T-cell (primary cell): ENCODE measurements around the gene GALNT10. TPM values are rescaled to one million over a fixed set of nuclear protein-coding genes. Genes with fewer than 3 reads are reported as not detected.

Experiments
- ATAC-seq, 4 experiments: fragments of 200-7000 bp in 3 of 4; fragments of 150-1000 bp in 1 of 4; cut with Tn5 transposase; replicated peaks in 1 of 4; 1 replicate in 3 of 4; 2 replicates in 1 of 4; pipeline ENCODE4 v1.10.0; 2021; ENCODE audit warnings: moderate library complexity in 3 of 4, mild to moderate bottlenecking in 2 of 4, moderate number of reproducible peaks in 1 of 4
- CTCF ChIA-PET, 2 donors: fragments of 300-600 bp; sonication (Branson Sonifier 250); formaldehyde crosslinking; loops; one replicate each; lab custom pipeline; 2022; ENCODE audit warnings: antibody characterized with exemption in 2 of 2; lab: Charles Lee
- POLR2A ChIA-PET, 2 donors: fragments of 300-600 bp; sonication (Branson Sonifier 250); formaldehyde crosslinking; loops; one replicate each; lab custom pipeline; 2022; ENCODE audit warnings: antibody characterized with exemption in 2 of 2; lab: Charles Lee
- DNase-seq, 35 experiments: peaks; one replicate each; pipeline versions ENCODE4 v3.0.0 to v3.0.0-alpha.2; 2013 to 2023
- H3K27ac ChIP-seq: one replicate; pipeline ENCODE4 v1.5.1; 2013; ENCODE audit warnings: low read length
- H3K27me3 ChIP-seq, 2 experiments: replicated peaks in 1 of 2; 1 replicate in 1 of 2; 2 replicates in 1 of 2; pipeline versions ENCODE4 v1.6.1 to v1.7.0; 2013; ENCODE audit warnings: low read length in 1 of 2, mixed read lengths in 1 of 2; ENCODE audit not compliant: control insufficient read depth in 2 of 2, insufficient read depth in 2 of 2; ENCODE audit errors: extremely low read depth in 1 of 2
- H3K36me3 ChIP-seq, 2 donors: 1 replicate in 1 of 2; 2 replicates in 1 of 2; pipeline versions ENCODE4 v1.6.1 to v1.7.0; 2013; ENCODE audit warnings: low read length in 1 of 2; ENCODE audit not compliant: control insufficient read depth in 2 of 2, insufficient read depth in 1 of 2; ENCODE audit errors: extremely low read depth in 1 of 2
- H3K4me1 ChIP-seq, 2 experiments: 1 replicate in 1 of 2; 2 replicates in 1 of 2; pipeline versions ENCODE4 v1.6.1 to v1.7.0; 2013; ENCODE audit warnings: low read length in 2 of 2, mixed read lengths in 1 of 2; ENCODE audit not compliant: insufficient read depth in 2 of 2, control insufficient read depth in 1 of 2; ENCODE audit errors: extremely low read depth in 1 of 2
- H3K4me3 ChIP-seq, 2 donors: 1 replicate in 1 of 2; 2 replicates in 1 of 2; pipeline versions ENCODE4 v1.5.1 to v1.7.0; 2013; ENCODE audit warnings: mild to moderate bottlenecking in 2 of 2, low read length in 1 of 2, moderate library complexity in 1 of 2; ENCODE audit not compliant: control insufficient read depth in 1 of 2; ENCODE audit errors: extremely low read depth in 1 of 2
- H3K9me3 ChIP-seq: 2 replicates; pipeline ENCODE4 v1.7.0; 2013
- H3K27ac Mint-ChIP-seq, 2 donors: one replicate each; pipeline ENCODE4 v1.8.0; 2020 to 2021; ENCODE audit warnings: mild to moderate bottlenecking in 2 of 2, mixed read lengths in 2 of 2
- H3K27me3 Mint-ChIP-seq, 2 donors: one replicate each; pipeline ENCODE4 v1.8.0; 2021 to 2022; ENCODE audit warnings: mixed read lengths in 2 of 2
- H3K36me3 Mint-ChIP-seq: one replicate; pipeline ENCODE4 v1.8.0; 2021; ENCODE audit warnings: mixed read lengths
- H3K4me1 Mint-ChIP-seq, 3 donors: one replicate each; pipeline ENCODE4 v1.8.0; 2020 to 2022; ENCODE audit warnings: mixed read lengths in 3 of 3, mild to moderate bottlenecking in 1 of 3
- H3K4me3 Mint-ChIP-seq, 3 donors: one replicate each; pipeline ENCODE4 v1.8.0; 2020 to 2022; ENCODE audit warnings: mild to moderate bottlenecking in 3 of 3, mixed read lengths in 3 of 3, moderate library complexity in 3 of 3
- H3K9me3 Mint-ChIP-seq, 3 donors: one replicate each; pipeline ENCODE4 v1.8.0; 2020 to 2022; ENCODE audit warnings: mixed read lengths in 3 of 3
- WGBS: methylation state at CpG from one replicate; pipeline ENCODE4 v1.1.5; 2013; ENCODE audit warnings: missing lambda C conversion rate; ENCODE audit not compliant: insufficient coverage; 5-methylcytosine and 5-hydroxymethylcytosine counted together
- total RNA-seq, 35 experiments: library from RNA in 6 of 35; stranded (reverse) in 6 of 35; fragments of 120-200 nt in 1 of 35; gene quantifications; one replicate each; pipeline versions ENCODE4 v1.2.1 to v1.2.4 and lab custom pipeline; 2013 to 2026

The GALNT10 gene
- total RNA-seq, 5 donors from 2014 or later (not counting 1 experiment from before 2014, with no cell fraction given) = 26.9 to 62.7 (median 40.8) TPM

- 100% methylated on average over 1 of the region's 1 CpG for WGBS
- H3K36me3 Mint-ChIP-seq = peaks cover 21% of the 10 kb centered on the region
- Histone ChIP-seq H3K4me1 (peaks cover 0 to 4% of the 10 kb centered on the region in 2 experiments), H3K36me3 (peaks cover 0 to 5% of the 10 kb centered on the region in 2 donors), H3K27me3 (no peaks in the 10 kb centered on the region), H3K9me3 (no peaks in the 10 kb centered on the region), H3K27ac (no peak overlapping the region), H3K4me3 (no peak overlapping the region)
- no peak for DNase-seq
- H3K4me1 Mint-ChIP-seq = peaks cover 2 to 10% (median 9%) of the 10 kb centered on the region in 3 donors
- no peaks in the 10 kb centered on the region for H3K27me3 Mint-ChIP-seq
- H3K27ac Mint-ChIP-seq = no peak overlapping the region
- CTCF ChIA-PET = no interaction called here
- no peak overlapping the region for H3K4me3 Mint-ChIP-seq
- peaks cover 0 to 2% (median 0%) of the 10 kb centered on the region in 3 donors for H3K9me3 Mint-ChIP-seq
- POLR2A ChIA-PET = no interaction called here
- no peak for ATAC-seq
Observed at GRCh38 chr5:154429341-154429740, 238.8 kb downstream of the GALNT10 start.

DNA sequence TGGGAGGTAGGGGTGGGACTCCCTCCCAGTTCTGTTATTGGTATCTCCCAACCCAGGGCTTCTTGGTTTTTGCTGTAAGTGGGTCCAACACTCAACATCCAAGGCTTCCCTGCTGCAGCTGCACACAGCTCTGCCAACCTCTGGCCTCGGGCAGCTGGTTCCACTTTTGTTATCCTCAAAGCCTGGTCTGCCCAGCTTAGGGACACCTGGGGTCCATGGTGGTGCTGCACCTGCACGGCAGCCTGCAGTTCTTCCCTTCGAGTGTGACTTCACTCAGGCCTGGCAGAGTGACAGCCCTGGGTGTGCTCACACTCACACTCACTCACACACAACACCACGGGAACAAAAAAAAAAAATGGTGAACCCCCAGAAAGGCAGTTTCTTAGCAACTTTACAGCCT is 239.9 kb downstream of the GALNT10 start:
- Mint-ChIP-seq H3K36me3 (peaks cover 20% of the 10 kb centered on the region), H3K4me1 (peaks cover 0 to 7% (median 2%) of the 10 kb centered on the region in 3 donors), H3K9me3 (peaks cover 0 to 2% (median 0%) of the 10 kb centered on the region in 3 donors), H3K27me3 (no peaks in the 10 kb centered on the region), H3K27ac (no peak overlapping the region), H3K4me3 (no peak overlapping the region)
- H3K4me1 ChIP-seq = peaks cover 0 to 4% of the 10 kb centered on the region in 2 experiments
- H3K9me3 ChIP-seq = no peaks in the 10 kb centered on the region
- 71% methylated on average over 3 of the region's 4 CpGs for WGBS
- H3K4me3 ChIP-seq = no peak overlapping the region
- no peaks in the 10 kb centered on the region for H3K27me3 ChIP-seq
- ChIA-PET POLR2A (no interaction called here), CTCF (interaction anchor here in 1 of 2 donors (1.0 kb wide), 1 partner anchor 32 kb away, joined by 3 read pairs; no protein-coding TSS in a partner anchor)
- ATAC-seq (no peak), DNase-seq (no peak)
- H3K36me3 ChIP-seq = peaks cover 0 to 12% of the 10 kb centered on the region in 2 donors
- no peak overlapping the region for H3K27ac ChIP-seq

GRCh38 chr5:154430961-154431630 is 240.6 kb downstream of the GALNT10 start:
- H3K9me3 Mint-ChIP-seq = peaks cover 0 to 2% (median 0%) of the 10 kb centered on the region in 3 donors
- no peaks in the 10 kb centered on the region for H3K27me3 ChIP-seq
- ATAC-seq (no peak), DNase-seq (no peak)
- peaks cover 0 to 7% (median 2%) of the 10 kb centered on the region in 3 donors for H3K4me1 Mint-ChIP-seq
- ChIA-PET CTCF (interaction anchor here in 1 of 2 donors (1.0 kb wide), 1 partner anchor 32 kb away, joined by 3 read pairs; no protein-coding TSS in a partner anchor), POLR2A (no interaction called here)
- H3K4me1 ChIP-seq = peaks cover 0 to 4% of the 10 kb centered on the region in 2 experiments
- no peaks in the 10 kb centered on the region for H3K9me3 ChIP-seq
- WGBS = 92% methylated on average over 4 of the region's 4 CpGs
- H3K27ac Mint-ChIP-seq = no peak overlapping the region
- no peak overlapping the region for H3K27ac ChIP-seq
- peaks cover 0 to 17% of the 10 kb centered on the region in 2 donors for H3K36me3 ChIP-seq
- H3K27me3 Mint-ChIP-seq = no peaks in the 10 kb centered on the region
- H3K4me3 Mint-ChIP-seq = no peak overlapping the region
- H3K36me3 Mint-ChIP-seq = peaks cover 25% of the 10 kb centered on the region
- no peak overlapping the region for H3K4me3 ChIP-seq

- ATAC-seq (no peak), DNase-seq (no peak)
- Histone ChIP-seq H3K4me1 (no peaks in the 10 kb centered on the region), H3K27ac (no peak overlapping the region), H3K27me3 (no peaks in the 10 kb centered on the region), H3K4me3 (no peak overlapping the region), H3K9me3 (no peaks in the 10 kb centered on the region), H3K36me3 (peaks cover 8 to 40% of the 10 kb centered on the region in 2 donors)
- WGBS = no CpG with 5 or more reads among the region's 3 CpGs
- H3K27me3 Mint-ChIP-seq = no peaks in the 10 kb centered on the region
- ChIA-PET CTCF (no interaction called here), POLR2A (no interaction called here)
- H3K9me3 Mint-ChIP-seq = no peaks in the 10 kb centered on the region
- no peaks in the 10 kb centered on the region for H3K4me1 Mint-ChIP-seq
- peaks cover 45% of the 10 kb centered on the region for H3K36me3 Mint-ChIP-seq
- H3K27ac Mint-ChIP-seq = no peak overlapping the region
- H3K4me3 Mint-ChIP-seq = no peak overlapping the region
Observed at GRCh38 chr5:154435226-154435625, 244.7 kb downstream of the GALNT10 start.

DNA sequence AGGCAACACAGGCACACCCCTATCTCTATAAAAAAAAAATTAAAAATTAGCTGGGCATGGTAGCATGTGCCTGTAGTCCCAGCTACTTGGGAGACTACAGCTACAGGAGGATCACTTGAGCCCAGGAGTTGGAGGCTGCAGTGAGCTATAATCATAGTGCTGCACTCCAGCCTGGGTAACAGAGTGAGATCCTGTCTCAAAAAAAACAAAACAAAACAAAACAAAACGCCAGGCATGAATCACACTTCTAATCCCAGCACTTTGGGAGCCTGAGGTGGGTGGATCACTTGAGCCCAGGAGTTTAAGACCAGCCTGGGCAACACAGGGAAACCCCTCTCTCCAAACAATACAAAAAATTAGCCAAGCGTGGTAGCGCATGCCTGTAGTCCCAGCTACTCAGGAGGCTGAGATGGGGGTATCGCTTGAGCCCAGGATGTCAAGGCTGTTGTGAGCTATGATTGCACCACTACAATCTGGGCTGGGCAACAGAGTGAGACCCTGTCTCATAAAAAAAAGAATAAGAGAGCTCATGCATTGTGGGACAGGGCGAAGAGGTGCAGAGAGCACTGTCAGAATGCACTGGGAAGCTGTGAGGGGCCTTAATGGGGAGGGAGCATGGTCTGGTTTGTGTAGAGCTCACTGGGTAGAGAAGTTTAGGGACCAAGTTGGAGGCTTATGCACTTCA is 246.9 kb downstream of the GALNT10 start:
- CTCF ChIA-PET = interaction anchor here in 1 of 2 donors (0.6 kb wide), 1 partner anchor 60 kb away, joined by 5 read pairs; no protein-coding TSS in a partner anchor
- H3K27ac Mint-ChIP-seq = no peak overlapping the region

GRCh38 chr5:154440540-154440939 is 250.0 kb downstream of the GALNT10 start:
- Histone ChIP-seq H3K27ac (no peak overlapping the region), H3K27me3 (no peaks in the 10 kb centered on the region), H3K9me3 (no peaks in the 10 kb centered on the region), H3K4me1 (peaks cover 4 to 9% of the 10 kb centered on the region in 2 experiments), H3K36me3 (peaks cover 8 to 56% of the 10 kb centered on the region in 2 donors), H3K4me3 (no peak overlapping the region)
- no peaks in the 10 kb centered on the region for H3K9me3 Mint-ChIP-seq
- no peak overlapping the region for H3K4me3 Mint-ChIP-seq
- WGBS = 88% methylated on average over 5 of the region's 5 CpGs
- no peak for ATAC-seq
- ChIA-PET POLR2A (no interaction called here), CTCF (no interaction called here)
- H3K36me3 Mint-ChIP-seq = peaks cover 56% of the 10 kb centered on the region
- peaks cover 26 to 29% (median 28%) of the 10 kb centered on the region in 3 donors for H3K4me1 Mint-ChIP-seq
- no peak for DNase-seq
- no peak overlapping the region for H3K27ac Mint-ChIP-seq
- no peaks in the 10 kb centered on the region for H3K27me3 Mint-ChIP-seq

More for the DNA sequence above, 246.9 kb downstream of the GALNT10 start:
- ATAC-seq (no peak), DNase-seq (no peak)
- POLR2A ChIA-PET = interaction anchor here in 1 of 2 donors (0.6 kb wide), 1 partner anchor 808 kb away, joined by 4 read pairs; no protein-coding TSS in a partner anchor
- peaks cover 8 to 60% of the 10 kb centered on the region in 2 donors for H3K36me3 ChIP-seq
- H3K9me3 ChIP-seq = no peaks in the 10 kb centered on the region
- peaks cover 9 to 13% (median 12%) of the 10 kb centered on the region in 3 donors for H3K4me1 Mint-ChIP-seq
- no peaks in the 10 kb centered on the region for H3K27me3 Mint-ChIP-seq
- 98% methylated on average over 4 of the region's 5 CpGs for WGBS
- no peak overlapping the region for H3K4me3 ChIP-seq
- H3K9me3 Mint-ChIP-seq = no peaks in the 10 kb centered on the region
- no peak overlapping the region for H3K4me3 Mint-ChIP-seq
- H3K27me3 ChIP-seq = no peaks in the 10 kb centered on the region
- peaks cover 63% of the 10 kb centered on the region for H3K36me3 Mint-ChIP-seq
- H3K4me1 ChIP-seq = no peaks in the 10 kb centered on the region
- no peak overlapping the region for H3K27ac ChIP-seq
